AG04450 (cell line): ENCODE data around the gene DHX40. TPM values are rescaled to one million over a fixed set of nuclear protein-coding genes. Genes with fewer than 3 reads are reported as not detected.

Source experiments
- CTCF ChIA-PET: fragments of 300-600, 350-600 bp; formaldehyde crosslinking; extraction: SDS; loops from one replicate; lab custom pipeline; 2022; ENCODE audit warnings: antibody characterized with exemption, inconsistent platforms; lab: Charles Lee
- POLR2A ChIA-PET: fragments of 350-600 bp; formaldehyde crosslinking; extraction: SDS; loops from one replicate; lab custom pipeline; 2021; ENCODE audit warnings: antibody characterized with exemption, inconsistent platforms; lab: Yijun Ruan, JAX
- DNase-seq: peaks from one replicate; pipeline ENCODE4 v3.0.0-alpha.2; 2011; ENCODE audit warnings: low read depth, low spot score
- H3K27ac ChIP-seq: one replicate; pipeline ENCODE4 v1.5.1; 2012; ENCODE audit warnings: low read depth, low read length, control low read depth
- H3K27me3 ChIP-seq: one replicate; pipeline ENCODE4 v1.6.0; 2012; ENCODE audit warnings: low read length; ENCODE audit not compliant: control insufficient read depth, insufficient read depth
- H3K4me3 ChIP-seq: 2 replicates; pipeline ENCODE4 v1.5.1; 2011; ENCODE audit warnings: mild to moderate bottlenecking, low read depth, low read length, control low read depth
- H3K9me3 ChIP-seq: 2 replicates; pipeline ENCODE4 v1.5.1; 2012; ENCODE audit warnings: low read length; ENCODE audit not compliant: control insufficient read depth, insufficient read depth
- CTCF ChIP-seq: IDR thresholded peaks from 2 replicates; pipeline ENCODE4 v1.5.1; 2011; ENCODE audit warnings: low read depth, low read length, control low read depth, inconsistent platforms
- polyA plus RNA-seq: library from polyadenylated mRNA; depleted of rRNA; stranded (reverse); fragments of >200 nt; gene quantifications from 2 replicates; pipeline ENCODE4 v1.2.3, GENCODE V29; 2011

DHX40 gene
- polyA plus RNA-seq, 1 experiment: 49.4 TPM

GRCh38 chr17:59643159-59644140, 78.0 kb downstream of the DHX40 start:
- POLR2A ChIA-PET: interaction anchor here (0.6 to 1.5 kb wide), 2 partner anchors 21 to 24 kb away, joined by 4 to 6 read pairs; partner anchors contain the start of gene CLTC
- H3K9me3 ChIP-seq: no peaks in the 10 kb centered on the region
- CTCF ChIA-PET: interaction anchor here (0.6 kb wide), 1 partner anchor 394 kb away, joined by 3 read pairs; no protein-coding TSS in a partner anchor
- no peak for TF ChIP-seq CTCF
- H3K27me3 ChIP-seq: no peaks in the 10 kb centered on the region
- H3K4me3 ChIP-seq: no peak overlapping the region
- no peak for DNase-seq
- no peak overlapping the region for H3K27ac ChIP-seq

GRCh38 chr17:59647288-59647687, 81.9 kb downstream of the DHX40 start:
- Histone ChIP-seq H3K9me3 (no peaks in the 10 kb centered on the region; the same call in 1 of the 2 replicates), H3K4me3 (no peak overlapping the region), H3K27me3 (no peaks in the 10 kb centered on the region), H3K27ac (no peak overlapping the region)
- no peak for DNase-seq
- TF ChIP-seq CTCF: no peak
- CTCF ChIA-PET: no interaction called here
- POLR2A ChIA-PET: no interaction called here

- CTCF ChIA-PET: no interaction called here
- Histone ChIP-seq H3K27me3 (no peaks in the 10 kb centered on the region), H3K4me3 (no peak overlapping the region), H3K9me3 (peaks cover 5% of the 10 kb centered on the region), H3K27ac (no peak overlapping the region)
- no peak for DNase-seq
- POLR2A ChIA-PET: no interaction called here
- no peak for TF ChIP-seq CTCF
Measured at GRCh38 chr17:59649886-59650285, 84.5 kb downstream of the DHX40 start.

- no peak overlapping the region for H3K27ac ChIP-seq
- no peak for TF ChIP-seq CTCF
Measured at GRCh38 chr17:59650642-59651041, 85.2 kb downstream of the DHX40 start.

GRCh38 chr17:59651346-59651745, 85.9 kb downstream of the DHX40 start:
- no peak for TF ChIP-seq CTCF
- H3K27me3 ChIP-seq: no peaks in the 10 kb centered on the region
- no peak for DNase-seq
- no peak overlapping the region for H3K27ac ChIP-seq
- ChIA-PET POLR2A (no interaction called here), CTCF (no interaction called here)
- peaks cover 5% of the 10 kb centered on the region for H3K9me3 ChIP-seq
- H3K4me3 ChIP-seq: no peak overlapping the region

More at GRCh38 chr17:59650642-59651041, 85.2 kb downstream of the DHX40 start:
- Histone ChIP-seq H3K9me3 (peaks cover 5% of the 10 kb centered on the region), H3K27me3 (no peaks in the 10 kb centered on the region), H3K4me3 (no peak overlapping the region)
- CTCF ChIA-PET: no interaction called here
- no peak for DNase-seq
- POLR2A ChIA-PET: interaction anchor here (0.7 kb wide), 1 partner anchor 159 kb away, joined by 7 read pairs; no protein-coding TSS in a partner anchor
